SK-N-MC (cell line): ENCODE data around the gene DCDC2.
"Not testable (repeated sequence)": the region's sequence is repeated elsewhere in the genome, so short reads cannot be mapped to it uniquely, and the experiment has no call there.

Experiments used
- DNase-seq: peaks from one replicate; pipeline ENCODE4 v3.0.0-alpha.2; 2011; ENCODE audit warnings: low read depth, low spot score
- H3K27ac ChIP-seq: fragments of 200-600 bp; sonication (generic); 2 replicates; pipeline ENCODE4 v1.5.1; 2016; ENCODE audit warnings: mixed run types
- H3K36me3 ChIP-seq: fragments of 200-600 bp; sonication (generic); 2 replicates; pipeline ENCODE4 v1.6.1; 2017; ENCODE audit warnings: antibody characterized with exemption, low read length, mixed read lengths; ENCODE audit not compliant: insufficient read depth
- H3K4me3 ChIP-seq: fragments of 200-600 bp; sonication (generic); 2 replicates; pipeline ENCODE4 v1.5.1; 2016
- H3K9ac ChIP-seq: fragments of 200-600 bp; sonication (generic); 2 replicates; pipeline ENCODE4 v1.8.0; 2017; ENCODE audit warnings: mixed run types, mixed read lengths; ENCODE audit not compliant: insufficient read length
- H3K9me3 ChIP-seq: fragments of 200-600 bp; sonication (generic); 2 replicates; pipeline ENCODE4 v1.6.1; 2017; ENCODE audit warnings: low read depth, mild to moderate bottlenecking, antibody characterized with exemption, low read length, moderate library complexity, mixed read lengths
- EZH2 ChIP-seq: fragments of 200-600 bp; sonication (generic); IDR thresholded peaks from one replicate; pipeline ENCODE4 v1.6.1; 2017; ENCODE audit warnings: antibody characterized with exemption
- FOXP2 ChIP-seq: optimal IDR thresholded peaks from 2 replicates; pipeline ENCODE3; 2011; ENCODE audit warnings: mild to moderate bottlenecking, moderate library complexity; ENCODE audit not compliant: insufficient read depth; ENCODE audit errors: extremely low read length, control extremely low read depth
- POLR2AphosphoS5 ChIP-seq: IDR thresholded peaks from 2 replicates; pipeline ENCODE4 v1.6.1; 2012; ENCODE audit warnings: mild to moderate bottlenecking, low read depth, low read length, borderline replicate concordance

Gene DCDC2

DNA sequence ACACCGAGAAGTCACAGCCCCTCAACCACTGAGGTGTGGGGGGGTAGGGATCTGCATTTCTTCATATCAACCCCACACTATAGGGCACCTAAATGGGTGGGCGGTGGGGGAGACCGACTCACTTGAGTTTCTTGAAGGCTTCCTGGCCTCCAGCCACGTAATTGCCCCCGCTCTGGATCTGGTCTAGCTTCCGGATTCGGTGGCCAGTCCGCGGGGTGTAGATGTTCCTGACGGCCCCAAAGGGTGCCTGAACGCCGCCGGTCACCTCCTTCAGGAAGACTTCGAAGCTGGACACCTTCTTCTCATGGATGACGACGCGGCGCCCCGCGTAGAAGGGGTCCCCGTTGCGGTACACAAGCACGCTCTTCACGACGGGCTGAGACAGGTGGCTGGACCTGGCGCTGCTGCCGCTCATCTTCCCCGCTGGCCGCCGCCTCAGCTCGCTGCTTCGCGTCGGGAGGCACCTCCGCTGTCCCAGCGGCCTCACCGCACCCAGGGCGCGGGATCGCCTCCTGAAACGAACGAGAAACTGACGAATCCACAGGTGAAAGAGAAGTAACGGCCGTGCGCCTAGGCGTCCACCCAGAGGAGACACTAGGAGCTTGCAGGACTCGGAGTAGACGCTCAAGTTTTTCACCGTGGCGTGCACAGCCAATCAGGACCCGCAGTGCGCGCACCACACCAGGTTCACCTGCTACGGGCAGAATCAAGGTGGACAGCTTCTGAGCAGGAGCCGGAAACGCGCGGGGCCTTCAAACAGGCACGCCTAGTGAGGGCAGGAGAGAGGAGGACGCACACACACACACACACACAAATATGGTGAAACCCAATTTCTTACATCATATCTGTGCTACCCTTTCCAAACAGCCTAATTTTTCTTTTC is at the start of gene DCDC2:
Gene DCDC2 (minus strand): TSS at position 724 of the 883 bp plus-strand sequence. CDS start 309 bp downstream, at position 415.
- Histone ChIP-seq H3K36me3 (no peaks in the 10 kb centered on the region), H3K27ac (peak within 1 kb of the TSS; percentile 84), H3K4me3 (peak within 1 kb of the TSS; percentile 81), H3K9ac (peak within 1 kb of the TSS; percentile 68), H3K9me3 (no peaks in the 10 kb centered on the region)
- DNase-seq, result no peak
- TF ChIP-seq FOXP2 (peak; percentile 12), POLR2AphosphoS5 (peak; percentile 65), EZH2 (no peak)

DNA sequence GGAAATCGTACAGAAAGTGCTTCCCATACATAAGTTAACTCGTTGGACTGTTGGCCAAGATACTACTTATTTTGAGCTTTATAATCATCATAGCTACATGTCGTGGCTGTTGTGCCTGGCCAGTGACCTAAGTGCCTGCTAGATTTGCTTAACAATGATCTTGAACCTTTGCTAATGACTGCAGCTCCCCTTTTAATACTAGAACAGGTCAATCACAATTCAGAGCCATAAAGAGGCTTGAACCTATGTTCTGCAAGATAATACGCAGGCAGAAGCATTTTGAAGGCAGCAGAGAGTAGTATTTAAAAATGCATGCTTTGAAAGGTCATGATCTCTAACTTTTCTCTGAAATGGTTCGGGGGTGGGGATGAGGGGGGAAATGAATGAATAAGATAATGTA is 47.4 kb upstream of the DCDC2 start:
- H3K9ac ChIP-seq, result no peak overlapping the region
- no peak for DNase-seq
- no peak overlapping the region for H3K4me3 ChIP-seq
- no peak overlapping the region for H3K27ac ChIP-seq
- no peaks in the 10 kb centered on the region for H3K9me3 ChIP-seq
- no peak for TF ChIP-seq FOXP2
- TF ChIP-seq EZH2, result no peak
- no peak for TF ChIP-seq POLR2AphosphoS5
- peaks cover 52% of the 10 kb centered on the region for H3K36me3 ChIP-seq

- H3K4me3 ChIP-seq, result peak overlapping the region; percentile 94
- H3K27ac ChIP-seq, result no peak overlapping the region
- no peak for DNase-seq
- no peaks in the 10 kb centered on the region for H3K9me3 ChIP-seq
- peak overlapping the region; percentile 84 for H3K9ac ChIP-seq
- H3K36me3 ChIP-seq, result peaks cover 34% of the 10 kb centered on the region
- TF ChIP-seq FOXP2, result no peak
- TF ChIP-seq EZH2, result no peak
- no peak for TF ChIP-seq POLR2AphosphoS5
Observed at GRCh38 chr6:24403501-24403824, 45.6 kb upstream of the DCDC2 start.

- Histone ChIP-seq H3K27ac (no peak within 1 kb of the TSS), H3K36me3 (peaks cover 28% of the 10 kb centered on the region)
- no peak for DNase-seq
Observed at GRCh38 chr6:24402697-24403500, 45.0 kb upstream of the DCDC2 start, which contains the start of gene MRS2. Gene MRS2, plus strand, starts transcription at chr6:24402936. Its CDS starts 111 bp downstream, at chr6:24403047.

DNA sequence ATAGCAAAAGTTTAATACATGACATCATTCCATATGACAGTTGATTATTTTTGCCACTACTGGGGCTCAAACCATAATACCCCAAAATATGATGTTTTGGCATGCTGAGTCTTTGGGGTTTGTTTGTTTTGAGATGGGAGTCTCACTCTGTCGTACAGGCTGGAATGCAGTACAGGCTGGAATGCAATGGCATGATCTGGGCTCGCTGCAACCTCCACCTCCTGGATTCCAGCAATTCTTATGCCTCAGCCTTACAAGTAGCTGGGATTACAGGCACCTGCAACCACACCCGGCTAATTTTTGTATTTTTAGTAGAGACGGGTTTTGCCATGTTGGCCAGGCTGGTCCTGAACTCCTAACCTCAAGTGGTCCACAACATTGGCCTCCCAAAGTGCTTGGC is 43.6 kb upstream of the DCDC2 start:
- Histone ChIP-seq H3K9me3 (no peaks in the 10 kb centered on the region), H3K36me3 (peaks cover 18% of the 10 kb centered on the region), H3K27ac (no peak overlapping the region), H3K9ac (no peak overlapping the region), H3K4me3 (no peak overlapping the region)
- TF ChIP-seq FOXP2 (no peak), POLR2AphosphoS5 (no peak), EZH2 (no peak)
- no peak for DNase-seq

More at GRCh38 chr6:24402697-24403500, 45.0 kb upstream of the DCDC2 start, which contains the start of gene MRS2:
- TF ChIP-seq POLR2AphosphoS5 (peak; percentile 93), EZH2 (no peak), FOXP2 (no peak)
- Histone ChIP-seq H3K9me3 (no peaks in the 10 kb centered on the region), H3K4me3 (peak within 1 kb of the TSS; percentile 94), H3K9ac (peak within 1 kb of the TSS; percentile 84)

- H3K27ac ChIP-seq, H3K9ac ChIP-seq, H3K9me3 ChIP-seq, H3K36me3 ChIP-seq, DNase-seq, H3K4me3 ChIP-seq: not testable (repeated sequence)
Observed at GRCh38 chr6:24400045-24401039, 42.5 kb upstream of the DCDC2 start.

DNA sequence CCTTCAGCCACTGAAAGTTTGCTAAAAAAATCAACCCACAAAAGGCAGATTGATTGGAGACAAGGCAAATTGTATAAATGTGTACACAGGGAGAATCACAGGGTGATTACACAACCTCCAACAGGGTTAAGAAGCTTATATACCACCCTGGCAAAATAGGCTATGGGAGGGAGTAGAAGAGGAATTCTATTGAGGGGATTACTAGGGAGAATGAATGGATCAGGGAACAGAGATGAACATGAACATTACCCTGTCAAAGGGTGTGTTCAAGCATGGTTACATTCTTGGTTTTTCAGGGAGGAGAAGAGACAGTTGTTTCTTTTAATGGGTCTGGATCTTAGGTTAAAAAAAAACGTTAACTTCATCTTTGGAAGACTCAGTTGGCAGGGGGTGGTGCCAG is 39.8 kb upstream of the DCDC2 start:
- TF ChIP-seq FOXP2, result no peak
- no peak for TF ChIP-seq POLR2AphosphoS5
- no peak for TF ChIP-seq EZH2

DNA sequence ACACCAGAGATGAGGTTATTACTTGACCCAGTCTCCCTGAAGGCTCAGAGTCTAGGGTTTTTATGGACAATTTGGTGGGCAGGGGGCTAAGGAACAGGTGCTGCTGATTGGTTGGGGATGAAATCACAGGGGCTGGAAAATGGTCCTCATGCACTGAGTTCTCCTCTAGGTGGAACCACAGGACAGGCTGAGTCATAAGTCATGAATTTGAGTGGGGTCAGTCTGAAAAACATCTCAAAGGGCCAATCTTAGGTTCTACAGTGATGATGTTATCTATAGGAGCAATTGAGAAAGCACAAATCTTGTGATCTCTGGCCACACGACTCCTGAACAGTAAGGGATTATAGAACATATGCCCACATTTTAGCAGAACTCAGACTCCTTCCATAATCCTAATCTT is 39.0 kb upstream of the DCDC2 start:
- TF ChIP-seq EZH2 (no peak), POLR2AphosphoS5 (no peak), FOXP2 (no peak)
- H3K27ac ChIP-seq, result no peak overlapping the region
- H3K4me3 ChIP-seq, result no peak overlapping the region
- H3K9me3 ChIP-seq, result no peaks in the 10 kb centered on the region
- no peaks in the 10 kb centered on the region for H3K36me3 ChIP-seq
- H3K9ac ChIP-seq, result no peak overlapping the region
- DNase-seq, result no peak

More for the DNA sequence above, 39.8 kb upstream of the DCDC2 start:
- Histone ChIP-seq H3K4me3 (no peak overlapping the region), H3K9ac (no peak overlapping the region), H3K27ac (no peak overlapping the region), H3K9me3 (no peaks in the 10 kb centered on the region), H3K36me3 (no peaks in the 10 kb centered on the region)
- no peak for DNase-seq
